Tibial nerve (tissue), 4 donors: Measurements from ENCODE around the gene FPGS. TPM values are rescaled to one million over a fixed set of nuclear protein-coding genes. Genes with fewer than 3 reads are reported as not detected.

Source experiments
- DNase-seq, 2 donors: peaks; one replicate each; pipeline ENCODE4 v3.0.0-alpha.2; 2019; ENCODE audit warnings: low spot score in 2 of 2
- H3K27ac ChIP-seq, 4 donors: fragments of 200-600 bp; sonication (generic) in 3 of 4; one replicate each; pipeline ENCODE4 v1.5.1; 2017 to 2019; ENCODE audit warnings: mild to moderate bottlenecking in 1 of 4
- H3K27me3 ChIP-seq, 2 donors: fragments of 200-600 bp; sonication (generic) in 1 of 2; one replicate each; pipeline versions ENCODE4 v1.5.1 to v1.6.0; 2017 to 2019
- H3K36me3 ChIP-seq, 3 donors: fragments of 200-600 bp; sonication (generic); one replicate each; pipeline ENCODE4 v1.5.1; 2018 to 2019
- H3K4me1 ChIP-seq, 4 donors: fragments of 200-600 bp; sonication (generic) in 3 of 4; one replicate each; pipeline ENCODE4 v1.5.1; 2017 to 2019
- H3K4me3 ChIP-seq, 4 donors: fragments of 200-600 bp; sonication (generic) in 3 of 4; one replicate each; pipeline ENCODE4 v1.5.1; 2017 to 2019; ENCODE audit warnings: mild to moderate bottlenecking in 1 of 4, moderate library complexity in 1 of 4
- H3K9me3 ChIP-seq, 4 donors: fragments of 200-600 bp; sonication (generic) in 3 of 4; one replicate each; pipeline ENCODE4 v1.5.1; 2017 to 2019
- CTCF ChIP-seq, 5 experiments: fragments of 200-600 bp in 3 of 5; fragments of 450-650 bp in 2 of 5; sonication (generic) in 3 of 5; IDR thresholded peaks; one replicate each; pipeline ENCODE4 v1.5.1; 2016 to 2019; ENCODE audit warnings: antibody characterized with exemption in 5 of 5, mild to moderate bottlenecking in 3 of 5, moderate library complexity in 2 of 5
- EP300 ChIP-seq, 2 donors: sonication (generic); formaldehyde crosslinking; IDR thresholded peaks; one replicate each; pipeline ENCODE4 v1.6.1; 2017; ENCODE audit warnings: antibody characterized with exemption in 2 of 2, mild to moderate bottlenecking in 1 of 2
- POLR2A ChIP-seq, 2 donors: fragments of 450-650 bp; IDR thresholded peaks; one replicate each; pipeline ENCODE4 v1.6.1; 2017; ENCODE audit warnings: antibody characterized with exemption in 2 of 2, mild to moderate bottlenecking in 2 of 2, moderate library complexity in 2 of 2
- WGBS, 2 donors: methylation state at CpG; one replicate each; pipeline ENCODE4 v1.1.5; 2018; 5-methylcytosine and 5-hydroxymethylcytosine counted together
- small RNA-seq: library from RNA; depleted of rRNA; stranded (forward); fragments of <200 nt; gene quantifications from one replicate; pipeline ENCODE3, GENCODE V24; 2016
- total RNA-seq, 4 donors: library from RNA; depleted of rRNA; stranded (reverse); fragments of >200 nt; gene quantifications; one replicate each; pipeline ENCODE4 v1.1.0, GENCODE V29; 2016

Gene FPGS
- total RNA-seq, 4 donors from 2014 or later = 136 to 309 (median 143) TPM

DNA sequence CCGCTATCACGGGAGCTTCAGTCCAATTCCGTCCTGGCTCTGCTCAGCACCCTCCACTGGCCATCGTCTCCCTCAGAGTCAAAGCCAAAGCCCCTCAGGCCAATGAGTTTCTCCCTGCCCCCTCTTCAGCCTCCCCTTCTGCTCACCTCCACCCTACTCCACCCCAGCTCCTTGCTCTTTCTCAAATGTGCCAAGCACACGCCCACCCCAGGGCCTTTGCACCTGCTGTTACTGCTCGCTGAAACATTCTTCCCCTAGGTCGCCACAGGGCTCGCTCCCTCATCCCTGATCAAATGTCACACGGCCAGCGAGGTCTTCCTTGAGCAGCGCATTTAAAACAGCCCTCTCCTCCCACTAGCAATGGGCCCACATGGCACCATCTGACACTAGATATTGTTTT, 58.1 kb downstream of the FPGS start:
- H3K36me3 ChIP-seq = no peaks in the 10 kb centered on the region
- 89 to 90% methylated on average over 11 of the region's 11 CpGs for WGBS, 2 donors
- peaks cover 0 to 63% (median 37%) of the 10 kb centered on the region in 4 donors for H3K4me1 ChIP-seq
- H3K27ac ChIP-seq = peak overlapping the region in 1 of 4 donors; percentile 43
- H3K9me3 ChIP-seq = no peaks in the 10 kb centered on the region
- no peak for TF ChIP-seq EP300 (IDR thresholded peaks at IDR 0.05)
- TF ChIP-seq CTCF (IDR thresholded peaks at IDR 0.05) = no peak
- TF ChIP-seq POLR2A (IDR thresholded peaks at IDR 0.05) = no peak
- no peak for DNase-seq
- H3K4me3 ChIP-seq = no peak overlapping the region
- H3K27me3 ChIP-seq = no peaks in the 10 kb centered on the region

GRCh38 chr9:127862075-127863011, 59.7 kb downstream of the FPGS start:
- peaks cover 0 to 48% (median 33%) of the 10 kb centered on the region in 4 donors for H3K4me1 ChIP-seq
- WGBS, 2 donors = 51 to 60% methylated on average over 24 to 28 of the region's 29 CpGs

DNA sequence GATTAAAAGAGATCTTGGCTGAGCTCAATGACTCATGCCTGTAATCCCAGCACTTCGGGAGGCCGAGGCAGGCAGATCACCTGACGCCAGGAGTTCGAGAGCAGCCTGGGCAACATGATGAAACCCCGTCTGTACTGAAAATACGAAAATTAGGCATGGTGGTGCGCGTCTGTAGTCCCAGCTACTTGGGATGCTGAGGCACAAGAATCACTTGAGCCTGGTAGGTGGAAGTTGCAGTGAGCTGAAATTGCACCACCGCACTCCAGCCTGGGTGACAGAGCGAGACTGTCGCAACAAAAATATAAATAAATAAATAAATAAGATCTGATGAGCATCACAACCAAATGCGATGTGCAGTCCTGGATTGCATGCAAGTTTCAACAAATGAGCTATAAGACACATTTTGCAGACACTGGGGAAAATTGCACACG, 60.5 kb downstream of the FPGS start:
- peak overlapping the region in 3 of 4 donors; percentile 77 to 84 (median 81) for H3K27ac ChIP-seq
- TF ChIP-seq POLR2A (IDR thresholded peaks at IDR 0.05) = no peak
- TF ChIP-seq CTCF (IDR thresholded peaks at IDR 0.05) = no peak
- TF ChIP-seq EP300 (IDR thresholded peaks at IDR 0.05) = no peak
- no peak for DNase-seq
- no peaks in the 10 kb centered on the region for H3K9me3 ChIP-seq
- peaks cover 0 to 18% (median 0%) of the 10 kb centered on the region in 3 donors for H3K36me3 ChIP-seq
- 87 to 88% methylated on average over 13 of the region's 13 CpGs for WGBS, 2 donors
- H3K4me1 ChIP-seq = peaks cover 0 to 39% (median 25%) of the 10 kb centered on the region in 4 donors
- no peaks in the 10 kb centered on the region for H3K27me3 ChIP-seq
- no peak overlapping the region for H3K4me3 ChIP-seq

More at GRCh38 chr9:127862075-127863011, 59.7 kb downstream of the FPGS start:
- Histone ChIP-seq H3K9me3 (no peaks in the 10 kb centered on the region), H3K27me3 (no peaks in the 10 kb centered on the region), H3K27ac (peak overlapping the region; percentile 59 to 84 (median 79)), H3K36me3 (peaks cover 0 to 9% (median 0%) of the 10 kb centered on the region in 3 donors), H3K4me3 (no peak overlapping the region)
- peak; percentile 25 to 75 for TF ChIP-seq EP300 (IDR thresholded peaks at IDR 0.05)
- no peak for TF ChIP-seq CTCF (IDR thresholded peaks at IDR 0.05)
- peak in 1 of 2 donors; percentile 55 for DNase-seq

Small RNA genes lying within 50 kb of the gene (small RNA-seq; reads per million reads assigned to genes)
- not detected for gene RF00019
- not detected for gene RNA5SP296

Other genes with a start within 250 kb of the FPGS start
- gene STXBP1, start 190.6 kb upstream of the FPGS start, total RNA-seq = 100 to 1,000 TPM in 3 of 4 donors, 10 to 100 TPM in 1; 96.3 to 142 (median 105) TPM
- 1 to 10 TPM in 1 of 4 donors, under 1 TPM in 1, not detected in 2; 0.90 to 1.2 TPM for gene CFAP157, start 95.9 kb upstream of the FPGS start, total RNA-seq
- gene PTRH1, start 87.2 kb upstream of the FPGS start, total RNA-seq = 10 to 100 TPM in 3 of 4 donors, 1 to 10 TPM in 1; 8.4 to 46.7 (median 23.7) TPM
- under 1 TPM in 1 of 4 donors, not detected in 3; 0.30 TPM for gene TTC16, start 86.8 kb upstream of the FPGS start, total RNA-seq
- gene TOR2A, start 67.6 kb upstream of the FPGS start, total RNA-seq = 10 to 100 TPM; 13.3 to 15.3 (median 14.4) TPM
- 10 to 100 TPM in 3 of 4 donors, 1 to 10 TPM in 1; 4.2 to 18.9 (median 13.4) TPM for gene SH2D3C, start 24.2 kb upstream of the FPGS start, total RNA-seq
- gene CDK9, start 16.8 kb upstream of the FPGS start, total RNA-seq = 100 to 1,000 TPM in 2 of 4 donors, 10 to 100 TPM in 2; 66.6 to 112 (median 87.6) TPM
- 100 to 1,000 TPM in 1 of 4 donors, 10 to 100 TPM in 3; 24.9 to 137 (median 85.6) TPM for gene ENG, start 51.8 kb downstream of the FPGS start, total RNA-seq
- 10 to 100 TPM; 29.9 to 65.1 (median 38.7) TPM for gene AK1, start 74.8 kb downstream of the FPGS start, total RNA-seq
- 100 to 1,000 TPM; 108 to 193 (median 172) TPM for gene ST6GALNAC6, start 96.7 kb downstream of the FPGS start, total RNA-seq
- 10 to 100 TPM; 23.9 to 70.5 (median 37.0) TPM for gene ST6GALNAC4, start 114.2 kb downstream of the FPGS start, total RNA-seq
- under 1 TPM in 1 of 4 donors, not detected in 3; 0.59 TPM for gene PIP5KL1, start 127.9 kb downstream of the FPGS start, total RNA-seq
- 10 to 100 TPM in 3 of 4 donors, 1 to 10 TPM in 1; 9.0 to 21.9 (median 14.7) TPM for gene DPM2, start 135.0 kb downstream of the FPGS start, total RNA-seq
- gene EEIG1, start 178.1 kb downstream of the FPGS start, total RNA-seq = 10 to 100 TPM; 33.9 to 53.8 (median 50.2) TPM